KMS-11 (cell line): ENCODE data around the gene PSMC1.

Experiments
- H2AFZ ChIP-seq: fragments of 200-600 bp; sonication (generic); 2 replicates; pipeline ENCODE4 v1.6.1; 2016; ENCODE audit warnings: antibody characterized with exemption, mixed run types, low read depth
- H3K27ac ChIP-seq: fragments of 200-600 bp; sonication (generic); 2 replicates; pipeline ENCODE4 v1.6.1; 2016; ENCODE audit warnings: mild to moderate bottlenecking, mixed run types
- H3K27me3 ChIP-seq: fragments of 200-600 bp; sonication (generic); 2 replicates; pipeline ENCODE4 v1.6.1; 2017; ENCODE audit warnings: mild to moderate bottlenecking, low read depth, mixed run types, moderate library complexity; ENCODE audit not compliant: insufficient read depth
- H3K36me3 ChIP-seq: fragments of 200-600 bp; sonication (generic); 2 replicates; pipeline ENCODE4 v1.6.1; 2017; ENCODE audit warnings: mild to moderate bottlenecking, mixed run types; ENCODE audit not compliant: insufficient read depth
- H3K4me1 ChIP-seq: fragments of 200-600 bp; sonication (generic); 2 replicates; pipeline ENCODE4 v1.6.1; 2016; ENCODE audit warnings: mild to moderate bottlenecking, low read depth, mixed run types; ENCODE audit not compliant: poor library complexity, severe bottlenecking
- H3K4me2 ChIP-seq: fragments of 200-600 bp; sonication (generic); 2 replicates; pipeline ENCODE4 v1.7.0; 2016; ENCODE audit warnings: mild to moderate bottlenecking, mixed run types
- H3K4me3 ChIP-seq: fragments of 200-600 bp; sonication (generic); IDR thresholded peaks from 2 replicates; pipeline ENCODE4 v1.6.1; 2017; ENCODE audit warnings: low read depth, low read length, mixed read lengths; ENCODE audit not compliant: insufficient read depth
- H3K79me2 ChIP-seq: fragments of 200-600 bp; sonication (generic); 2 replicates; pipeline ENCODE4 v1.6.1; 2016; ENCODE audit warnings: low read depth, mixed run types; ENCODE audit not compliant: insufficient read depth
- H3K9ac ChIP-seq: fragments of 200-600 bp; sonication (generic); 2 replicates; pipeline ENCODE4 v1.6.1; 2016; ENCODE audit warnings: mild to moderate bottlenecking, mixed run types
- H4K20me1 ChIP-seq: fragments of 200-600 bp; sonication (generic); 2 replicates; pipeline ENCODE4 v1.6.1; 2016; ENCODE audit warnings: mild to moderate bottlenecking, mixed run types; ENCODE audit not compliant: insufficient read depth
- TF ChIP-seq, protein P1 (sequence below): fragments of 200-600 bp; sonication (generic); conservative IDR thresholded peaks from 2 replicates; pipeline ENCODE4 v1.6.1; 2017; ENCODE audit warnings: low read depth, mild to moderate bottlenecking, antibody characterized with exemption, low read length, moderate library complexity, mixed read lengths

Gene PSMC1

DNA sequence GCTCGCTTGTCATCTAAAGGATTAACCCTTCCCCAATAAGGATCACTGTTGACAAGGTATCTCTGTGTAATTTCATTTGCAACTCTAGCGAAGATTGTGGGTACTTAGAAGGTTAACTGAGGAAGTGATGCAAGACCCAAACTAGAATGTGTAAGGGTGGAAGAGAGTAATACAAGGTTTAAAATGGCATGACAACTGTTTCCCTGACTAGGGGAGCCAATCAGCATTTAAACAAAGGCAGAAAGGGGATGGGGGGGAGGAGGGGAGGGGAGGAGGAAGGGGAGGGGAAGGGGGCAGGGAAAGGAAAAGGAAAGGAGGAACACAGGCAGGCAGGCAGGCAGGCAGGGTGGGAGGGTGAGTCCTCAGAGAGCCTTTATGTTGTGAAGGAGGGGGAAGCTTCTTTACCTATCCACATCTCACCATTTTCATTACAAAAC lies 44.3 kb downstream of the PSMC1 start:
- no peaks in the 10 kb centered on the region for H3K27me3 ChIP-seq
- H3K79me2 ChIP-seq, result no peaks in the 10 kb centered on the region
- no peak overlapping the region for H2AFZ ChIP-seq
- H4K20me1 ChIP-seq, result no peaks in the 10 kb centered on the region
- H3K4me1 ChIP-seq, result no peaks in the 10 kb centered on the region
- H3K36me3 ChIP-seq, result no peaks in the 10 kb centered on the region
- H3K4me2 ChIP-seq, result no peak overlapping the region
- no peak overlapping the region for H3K27ac ChIP-seq
- no peak overlapping the region for H3K9ac ChIP-seq
- TF ChIP-seq, protein P1, sequence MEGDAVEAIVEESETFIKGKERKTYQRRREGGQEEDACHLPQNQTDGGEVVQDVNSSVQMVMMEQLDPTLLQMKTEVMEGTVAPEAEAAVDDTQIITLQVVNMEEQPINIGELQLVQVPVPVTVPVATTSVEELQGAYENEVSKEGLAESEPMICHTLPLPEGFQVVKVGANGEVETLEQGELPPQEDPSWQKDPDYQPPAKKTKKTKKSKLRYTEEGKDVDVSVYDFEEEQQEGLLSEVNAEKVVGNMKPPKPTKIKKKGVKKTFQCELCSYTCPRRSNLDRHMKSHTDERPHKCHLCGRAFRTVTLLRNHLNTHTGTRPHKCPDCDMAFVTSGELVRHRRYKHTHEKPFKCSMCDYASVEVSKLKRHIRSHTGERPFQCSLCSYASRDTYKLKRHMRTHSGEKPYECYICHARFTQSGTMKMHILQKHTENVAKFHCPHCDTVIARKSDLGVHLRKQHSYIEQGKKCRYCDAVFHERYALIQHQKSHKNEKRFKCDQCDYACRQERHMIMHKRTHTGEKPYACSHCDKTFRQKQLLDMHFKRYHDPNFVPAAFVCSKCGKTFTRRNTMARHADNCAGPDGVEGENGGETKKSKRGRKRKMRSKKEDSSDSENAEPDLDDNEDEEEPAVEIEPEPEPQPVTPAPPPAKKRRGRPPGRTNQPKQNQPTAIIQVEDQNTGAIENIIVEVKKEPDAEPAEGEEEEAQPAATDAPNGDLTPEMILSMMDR, result no peak
- no peak overlapping the region for H3K4me3 ChIP-seq

DNA sequence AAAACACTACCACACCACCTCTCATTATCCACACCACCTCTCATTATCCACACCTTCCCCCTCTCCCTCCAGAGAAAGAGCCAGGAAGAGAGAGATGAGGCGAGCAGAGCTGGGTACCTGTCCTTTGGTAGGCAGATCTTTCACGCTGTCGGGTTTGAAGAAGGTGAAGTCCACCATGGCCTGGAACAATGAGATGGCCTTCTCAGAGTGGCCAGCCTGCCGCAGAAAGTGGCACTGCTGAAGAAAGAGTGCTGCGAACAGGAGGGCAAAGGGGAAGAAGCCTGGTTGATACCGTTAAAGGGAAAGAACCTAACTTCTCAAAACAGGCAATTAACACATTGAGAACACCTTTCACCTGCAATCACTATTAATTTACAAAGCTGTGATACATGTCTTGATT lies 44.8 kb downstream of the PSMC1 start:
- Histone ChIP-seq H3K36me3 (no peaks in the 10 kb centered on the region), H3K4me3 (no peak overlapping the region), H3K27me3 (no peaks in the 10 kb centered on the region), H3K4me1 (no peaks in the 10 kb centered on the region), H2AFZ (no peak overlapping the region), H3K27ac (no peak overlapping the region), H4K20me1 (no peaks in the 10 kb centered on the region), H3K4me2 (no peak overlapping the region), H3K79me2 (no peaks in the 10 kb centered on the region), H3K9ac (no peak overlapping the region)
- TF ChIP-seq, protein P1, result no peak

DNA sequence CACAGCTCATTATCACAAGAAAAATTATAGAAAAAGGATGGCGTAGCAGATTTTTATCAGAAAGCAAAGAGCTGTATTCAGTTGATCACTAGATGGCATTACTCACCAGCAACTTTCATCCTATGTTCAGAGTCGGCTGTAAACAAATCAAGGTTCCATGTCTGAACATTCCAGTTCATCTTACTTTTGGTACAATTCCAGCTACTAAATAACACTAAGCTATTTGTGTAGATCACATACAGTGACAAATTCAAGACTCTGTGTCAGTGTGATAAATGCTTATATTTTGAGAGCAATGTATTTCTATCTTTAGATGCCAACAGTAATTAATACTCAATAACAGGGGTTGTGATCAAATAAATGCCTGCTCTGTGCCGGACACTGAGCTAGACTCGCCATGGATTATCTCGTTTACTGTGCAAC lies 45.3 kb downstream of the PSMC1 start:
- TF ChIP-seq, protein P1, result peak; percentile 45; the same call in 1 of the 2 replicates

DNA sequence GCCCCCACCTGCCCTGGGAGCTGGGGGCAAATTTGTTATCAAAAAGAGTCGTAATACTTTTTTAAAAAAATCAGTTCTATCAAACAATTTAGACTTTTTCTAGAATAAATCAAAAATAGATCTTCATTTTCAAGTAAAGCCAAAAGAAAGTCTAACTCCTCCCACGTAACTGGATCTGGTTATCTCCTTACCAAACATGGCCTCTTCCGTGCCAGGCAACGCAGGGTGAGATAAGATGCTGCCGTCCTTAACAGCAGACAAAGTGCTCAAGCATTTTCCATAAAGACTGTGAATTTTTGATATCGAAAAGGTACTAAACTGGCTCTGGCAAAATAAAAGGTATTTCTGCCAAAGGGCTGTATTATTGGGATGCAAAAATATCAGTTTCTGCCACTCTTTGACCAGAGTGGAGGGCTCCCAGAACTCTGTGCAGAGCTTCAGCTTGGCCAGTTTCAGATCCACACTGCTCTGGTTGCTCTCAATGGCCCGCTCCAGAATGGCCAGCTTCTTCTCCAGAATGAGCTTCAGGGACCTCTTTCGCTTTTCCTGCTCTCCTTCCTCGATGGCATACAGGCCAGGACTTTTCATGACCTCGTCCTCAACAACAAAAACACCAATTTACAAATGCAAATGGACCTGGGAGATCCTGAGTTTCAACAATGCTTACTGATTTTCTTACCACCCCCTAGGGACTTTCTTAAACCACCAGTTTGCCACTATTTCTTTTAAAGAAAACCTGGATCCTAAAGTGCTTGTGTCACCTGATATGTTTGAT lies 46.4 kb downstream of the PSMC1 start:
- no peaks in the 10 kb centered on the region for H3K36me3 ChIP-seq

More for the DNA sequence above, 45.3 kb downstream of the PSMC1 start:
- no peak overlapping the region for H3K4me3 ChIP-seq
- no peak overlapping the region for H2AFZ ChIP-seq
- no peak overlapping the region for H3K4me2 ChIP-seq
- H3K4me1 ChIP-seq, result no peaks in the 10 kb centered on the region
- no peak overlapping the region for H3K9ac ChIP-seq
- no peaks in the 10 kb centered on the region for H3K36me3 ChIP-seq
- H4K20me1 ChIP-seq, result no peaks in the 10 kb centered on the region
- no peaks in the 10 kb centered on the region for H3K27me3 ChIP-seq
- no peak overlapping the region for H3K27ac ChIP-seq
- H3K79me2 ChIP-seq, result no peaks in the 10 kb centered on the region

More for the DNA sequence above, 46.4 kb downstream of the PSMC1 start:
- TF ChIP-seq, protein P1, result no peak
- no peaks in the 10 kb centered on the region for H3K4me1 ChIP-seq
- H3K4me2 ChIP-seq, result no peak overlapping the region
- no peaks in the 10 kb centered on the region for H4K20me1 ChIP-seq
- H3K9ac ChIP-seq, result no peak overlapping the region
- no peak overlapping the region for H3K4me3 ChIP-seq
- no peak overlapping the region for H3K27ac ChIP-seq
- no peaks in the 10 kb centered on the region for H3K79me2 ChIP-seq
- H2AFZ ChIP-seq, result no peak overlapping the region
- no peaks in the 10 kb centered on the region for H3K27me3 ChIP-seq
